Endodermal cell (in vitro differentiated cells): ENCODE measurements around the gene PARP16. TPM values are rescaled to one million over a fixed set of nuclear protein-coding genes. Genes with fewer than 3 reads are reported as not detected.

ENCODE experiments used
- DNase-seq: peaks from one replicate; pipeline ENCODE4 v3.0.0-alpha.2; 2017
- H3K27ac ChIP-seq: 2 replicates; pipeline ENCODE4 v1.5.1; 2013; ENCODE audit warnings: mild to moderate bottlenecking, low read depth, low read length, moderate library complexity
- H3K27me3 ChIP-seq: 2 replicates; pipeline ENCODE4 v1.6.1; 2013; ENCODE audit warnings: mild to moderate bottlenecking, low read length, moderate library complexity; ENCODE audit not compliant: insufficient read depth, control insufficient read depth, poor library complexity, severe bottlenecking
- H3K36me3 ChIP-seq: 2 replicates; pipeline ENCODE4 v1.7.0; 2013; ENCODE audit warnings: mild to moderate bottlenecking, low read length, moderate library complexity; ENCODE audit not compliant: control insufficient read depth, insufficient read depth
- H3K4me1 ChIP-seq: one replicate; pipeline ENCODE4 v1.7.0; 2013; ENCODE audit warnings: low read length; ENCODE audit not compliant: control insufficient read depth, insufficient read depth
- H3K4me3 ChIP-seq: 2 replicates; pipeline ENCODE4 v1.5.1; 2013; ENCODE audit warnings: mild to moderate bottlenecking, low read length, moderate library complexity
- H3K9ac ChIP-seq: 2 replicates; pipeline ENCODE4 v1.6.1; 2013; ENCODE audit warnings: mild to moderate bottlenecking, low read length, moderate library complexity; ENCODE audit not compliant: poor library complexity, severe bottlenecking; ENCODE audit errors: extremely low read depth
- H3K9me3 ChIP-seq: 2 replicates; pipeline ENCODE4 v1.6.1; 2013; ENCODE audit warnings: mild to moderate bottlenecking, low read length, moderate library complexity; ENCODE audit not compliant: control insufficient read depth
- H3K27ac Mint-ChIP-seq: 2 replicates; pipeline ENCODE4 v1.8.0; 2020; ENCODE audit warnings: mixed read lengths
- H3K27me3 Mint-ChIP-seq: 2 replicates; pipeline ENCODE4 v1.8.0; 2021; ENCODE audit warnings: mild to moderate bottlenecking, mixed read lengths; ENCODE audit not compliant: insufficient read depth
- H3K36me3 Mint-ChIP-seq: 2 replicates; pipeline ENCODE4 v1.8.0; 2020; ENCODE audit warnings: low read depth, mixed read lengths
- H3K4me1 Mint-ChIP-seq: 2 replicates; pipeline ENCODE4 v1.8.0; 2020; ENCODE audit warnings: mixed read lengths
- H3K4me3 Mint-ChIP-seq: 2 replicates; pipeline ENCODE4 v1.8.0; 2020; ENCODE audit warnings: mild to moderate bottlenecking, moderate library complexity, mixed read lengths
- H3K9me3 Mint-ChIP-seq: 2 replicates; pipeline ENCODE4 v1.8.0; 2020; ENCODE audit warnings: mild to moderate bottlenecking, mixed read lengths
- CTCF ChIP-seq: fragments of 200-600 bp; sonication (generic); conservative IDR thresholded peaks from 2 replicates; pipeline ENCODE4 v1.5.0; 2021; ENCODE audit warnings: antibody characterized with exemption, mild to moderate bottlenecking
- WGBS, 2 experiments: methylation state at CpG; one replicate each; pipeline versions ENCODE4 v1.1.5 to v1.1.7; 2013; ENCODE audit warnings: missing lambda C conversion rate in 2 of 2, mixed read lengths in 1 of 2; ENCODE audit not compliant: insufficient coverage in 1 of 2, insufficient read length in 1 of 2; 5-methylcytosine and 5-hydroxymethylcytosine counted together
- long read RNA-seq, 4 experiments: library from polyadenylated mRNA in 2 of 4; library from RNA in 1 of 4; library from capped mRNA in 1 of 4; stranded (forward) in 3 of 4; unstranded in 1 of 4; transcript quantifications; one replicate each; pipeline ENCODE4 v2.0.0, GENCODE V29; 2020 to 2021; ENCODE audit warnings: inconsistent platforms in 1 of 4
- polyA plus RNA-seq, 2 experiments: library from polyadenylated mRNA; stranded (reverse); fragments of 50-300 nt; gene quantifications; one replicate each; pipeline ENCODE4 v1.2.3, GENCODE V29; 2013
- total RNA-seq, 2 donors: library from RNA; stranded (reverse); fragmentation: NEBNext Ultra II Directional in 1 of 2; extraction: Animal tissue kit (Norgen Biotek cat#: 25700) in 1 of 2; gene quantifications; 2 replicates in 1 of 2; 3 replicates in 1 of 2; pipeline ENCODE4 v1.2.1, GENCODE V29; 2021

PARP16 gene
- 10 to 100 TPM in 1 of 2 donors, 1 to 10 TPM in 1; 4.3 to 11.6 TPM for total RNA-seq
- polyA plus RNA-seq (2013, experiment 1 of 2): 12.7 TPM
- 12.6 TPM for polyA plus RNA-seq (2013, experiment 2 of 2)
- long read RNA-seq, experiment 1, partial matches to known transcripts: 0 of 8 reads
- long read RNA-seq, experiment 1, other reads (novel, unspliced or antisense): 4 of 8 reads
- long read RNA-seq, experiment 2, transcript PARP16-206 (6 exons, 2,343 nt): major isoform, 20 of 31 reads
- long read RNA-seq, experiment 2, partial matches to known transcripts: 3 of 31 reads
- long read RNA-seq, experiment 2, other reads (novel, unspliced or antisense): 6 of 31 reads
- long read RNA-seq, experiment 3, transcript PARP16-206 (6 exons, 2,343 nt): major isoform, 16 of 20 reads
- long read RNA-seq, experiment 3, partial matches to known transcripts: 2 of 20 reads
- long read RNA-seq, experiment 3, other reads (novel, unspliced or antisense): 2 of 20 reads
- long read RNA-seq, experiment 4: 0 reads

GRCh38 chr15:65286704-65287519, at the start of gene PARP16:
Gene PARP16, minus strand, starts transcription at chr15:65286883. Its CDS starts 457 bp downstream, at chr15:65286426.
- Histone ChIP-seq H3K9me3 (no peaks in the 10 kb centered on the region), H3K4me3 (peak within 1 kb of the TSS; percentile 89), H3K27ac (peak within 1 kb of the TSS; percentile 85), H3K27me3 (no peaks in the 10 kb centered on the region), H3K4me1 (peaks cover 18% of the 10 kb centered on the region), H3K36me3 (no peaks in the 10 kb centered on the region), H3K9ac (peak within 1 kb of the TSS; percentile 58)
- Mint-ChIP-seq H3K27ac (peak within 1 kb of the TSS; percentile 88), H3K36me3 (no peaks in the 10 kb centered on the region), H3K4me3 (peak within 1 kb of the TSS; percentile 68), H3K4me1 (peaks cover 26% of the 10 kb centered on the region), H3K9me3 (no peaks in the 10 kb centered on the region), H3K27me3 (peaks cover 6% of the 10 kb centered on the region)
- 1 to 2% methylated on average over 16 to 62 of the region's 62 CpGs for WGBS, 2 experiments
- peak; percentile 98 for DNase-seq
- peak; percentile 65 for TF ChIP-seq CTCF

- TF ChIP-seq CTCF: no peak
Measured at GRCh38 chr15:65335278-65336055, 48.8 kb upstream of the PARP16 start.

More at GRCh38 chr15:65335278-65336055, 48.8 kb upstream of the PARP16 start:
- Histone ChIP-seq H3K36me3 (no peaks in the 10 kb centered on the region), H3K4me3 (no peak overlapping the region), H3K9ac (no peak overlapping the region), H3K27ac (peak overlapping the region; percentile 99), H3K27me3 (no peaks in the 10 kb centered on the region), H3K9me3 (no peaks in the 10 kb centered on the region), H3K4me1 (peaks cover 33% of the 10 kb centered on the region)
- Mint-ChIP-seq H3K4me1 (peaks cover 48% of the 10 kb centered on the region), H3K27ac (peak overlapping the region; percentile 68), H3K4me3 (no peak overlapping the region), H3K9me3 (no peaks in the 10 kb centered on the region), H3K27me3 (peaks cover 1% of the 10 kb centered on the region), H3K36me3 (peaks cover 2% of the 10 kb centered on the region)
- DNase-seq: no peak
- 94 to 99% methylated on average over 17 to 19 of the region's 19 CpGs for WGBS, 2 experiments
